ENCODE data around the gene PCSK6.

- TF ChIP-seq CTCF (conservative IDR thresholded peaks at IDR 0.05) (no peak), EZH2 (IDR thresholded peaks at IDR 0.05; ENCODE audit: low read depth) (no peak)
Measured at GRCh38 chr15:101446518-101447167, 42.9 kb downstream of the PCSK6 start.
